SK-N-MC (cell line): ENCODE data around the gene SPON2.

Experiments
- EZH2 ChIP-seq: fragments of 200-600 bp; sonication (generic); IDR thresholded peaks from one replicate; pipeline ENCODE4 v1.6.1; 2017; ENCODE audit warnings: antibody characterized with exemption
- POLR2AphosphoS5 ChIP-seq: IDR thresholded peaks from 2 replicates; pipeline ENCODE4 v1.6.1; 2012; ENCODE audit warnings: mild to moderate bottlenecking, low read depth, low read length, borderline replicate concordance

- no peak for TF ChIP-seq EZH2
- no peak for TF ChIP-seq POLR2AphosphoS5
Observed at GRCh38 chr4:1192493-1193205, 20.3 kb upstream of the SPON2 start.
